Thoracic aorta (tissue), 2 donors: ENCODE data around the gene NRXN2. TPM values are rescaled to one million over a fixed set of nuclear protein-coding genes. Genes with fewer than 3 reads are reported as not detected.

Experiments
- ATAC-seq: fragments of 150-250 bp; one replicate; pipeline ENCODE4 v1.8.0; 2017; ENCODE audit warnings: low read depth; ENCODE audit not compliant: insufficient number of reproducible peaks, low FRiP score
- DNase-seq: peaks from one replicate; pipeline ENCODE4 v3.0.0-alpha.2; 2020; ENCODE audit warnings: low spot score
- H3K27ac ChIP-seq, 2 donors: fragments of 200-600 bp; sonication (generic); 1 replicate in 1 of 2; 2 replicates in 1 of 2; pipeline ENCODE4 v1.5.1; 2016; ENCODE audit warnings: mild to moderate bottlenecking in 2 of 2, moderate library complexity in 2 of 2
- H3K27me3 ChIP-seq: fragments of 200-600 bp; sonication (generic); replicated peaks from 2 replicates; pipeline ENCODE4 v1.6.0; 2016; ENCODE audit warnings: mild to moderate bottlenecking; ENCODE audit not compliant: insufficient read depth
- H3K36me3 ChIP-seq: fragments of 200-600 bp; sonication (generic); one replicate; pipeline ENCODE4 v1.5.1; 2016
- H3K4me1 ChIP-seq, 2 donors: fragments of 200-600 bp; sonication (generic); 1 replicate in 1 of 2; 2 replicates in 1 of 2; pipeline versions ENCODE4 v1.5.1 to v1.6.0; 2016; ENCODE audit warnings: low read depth in 2 of 2, mild to moderate bottlenecking in 1 of 2; ENCODE audit not compliant: control insufficient read depth in 1 of 2
- H3K4me3 ChIP-seq: fragments of 200-600 bp; sonication (generic); 2 replicates; pipeline ENCODE4 v1.5.1; 2016; ENCODE audit warnings: mild to moderate bottlenecking
- H3K9me3 ChIP-seq: fragments of 200-600 bp; sonication (generic); 2 replicates; pipeline ENCODE4 v1.5.1; 2016
- CTCF ChIP-seq: fragments of 200-600 bp; sonication (generic); IDR thresholded peaks from one replicate; pipeline ENCODE4 v1.5.1; 2019; ENCODE audit warnings: antibody characterized with exemption
- total RNA-seq, 2 donors: library from RNA; depleted of rRNA; stranded (reverse); fragments of >200 nt; gene quantifications; one replicate each; pipeline versions ENCODE4 v1.1.0 to v1.2.3, GENCODE V29; 2016

The NRXN2 gene
- total RNA-seq, 2 donors from 2014 or later = 40.3 to 41.3 TPM

GRCh38 chr11:64560139-64560771, 162.7 kb downstream of the NRXN2 start:
- DNase-seq (no peak), ATAC-seq (no peak)
- no peak overlapping the region for H3K4me3 ChIP-seq
- no peak for TF ChIP-seq CTCF
- peaks cover 0 to 5% of the 10 kb centered on the region in 2 donors for H3K4me1 ChIP-seq
- H3K9me3 ChIP-seq = no peaks in the 10 kb centered on the region
- H3K36me3 ChIP-seq = no peaks in the 10 kb centered on the region
- H3K27me3 ChIP-seq = no peaks in the 10 kb centered on the region
- no peak overlapping the region for H3K27ac ChIP-seq

- peaks cover 0 to 12% of the 10 kb centered on the region in 2 donors for H3K4me1 ChIP-seq
- no peak overlapping the region for H3K27ac ChIP-seq
- H3K4me3 ChIP-seq = no peak overlapping the region
- no peaks in the 10 kb centered on the region for H3K9me3 ChIP-seq
- ATAC-seq = no peak
- no peak for TF ChIP-seq CTCF
- DNase-seq = no peak
- no peaks in the 10 kb centered on the region for H3K36me3 ChIP-seq
- H3K27me3 ChIP-seq = no peaks in the 10 kb centered on the region
Observed at GRCh38 chr11:64559351-64560138, 163.5 kb downstream of the NRXN2 start.

- ATAC-seq (no peak), DNase-seq (no peak)
- H3K4me3 ChIP-seq = no peak overlapping the region
Observed at GRCh38 chr11:64558869-64559268, 164.1 kb downstream of the NRXN2 start.

GRCh38 chr11:64558065-64558745, 164.8 kb downstream of the NRXN2 start:
- ATAC-seq (no peak), DNase-seq (no peak)
- Histone ChIP-seq H3K36me3 (no peaks in the 10 kb centered on the region), H3K4me1 (peaks cover 10 to 23% of the 10 kb centered on the region in 2 donors), H3K27me3 (no peaks in the 10 kb centered on the region), H3K9me3 (no peaks in the 10 kb centered on the region), H3K27ac (no peak overlapping the region), H3K4me3 (no peak overlapping the region)
- TF ChIP-seq CTCF = no peak

More at GRCh38 chr11:64558869-64559268, 164.1 kb downstream of the NRXN2 start:
- Histone ChIP-seq H3K27ac (no peak overlapping the region), H3K4me1 (peaks cover 7 to 19% of the 10 kb centered on the region in 2 donors), H3K36me3 (no peaks in the 10 kb centered on the region), H3K9me3 (no peaks in the 10 kb centered on the region), H3K27me3 (no peaks in the 10 kb centered on the region)
- no peak for TF ChIP-seq CTCF

GRCh38 chr11:64556721-64557250, 166.2 kb downstream of the NRXN2 start:
- Histone ChIP-seq H3K4me3 (no peak overlapping the region), H3K9me3 (no peaks in the 10 kb centered on the region), H3K27ac (no peak overlapping the region), H3K36me3 (no peaks in the 10 kb centered on the region), H3K4me1 (peaks cover 10 to 23% of the 10 kb centered on the region in 2 donors), H3K27me3 (no peaks in the 10 kb centered on the region)
- ATAC-seq = no peak
- DNase-seq = no peak
- no peak for TF ChIP-seq CTCF
